Upper lobe of right lung (tissue), 1 donor: ENCODE measurements around the gene ZBTB49. TPM values are rescaled to one million over a fixed set of nuclear protein-coding genes. Genes with fewer than 3 reads are reported as not detected.
"Not testable (repeated sequence)": the region's sequence is repeated elsewhere in the genome, so short reads cannot be mapped to it uniquely, and the experiment has no call there.

ENCODE experiments used
- ATAC-seq: fragments of 200-7000 bp; cut with Tn5 transposase; one replicate; pipeline ENCODE4 v1.9.1; 2020; ENCODE audit warnings: mild to moderate bottlenecking, moderate library complexity
- DNase-seq: peaks from one replicate; pipeline ENCODE4 v3.0.0-alpha.2; 2020
- H3K27ac ChIP-seq: fragments of 200-600 bp; one replicate; pipeline ENCODE4 v1.8.0; 2022
- H3K27me3 ChIP-seq: fragments of 200-600 bp; one replicate; pipeline ENCODE4 v1.8.0; 2022; ENCODE audit warnings: mild to moderate bottlenecking
- H3K36me3 ChIP-seq: fragments of 200-600 bp; one replicate; pipeline ENCODE4 v1.8.0; 2022
- H3K4me1 ChIP-seq: fragments of 200-600 bp; one replicate; pipeline ENCODE4 v1.8.0; 2022
- H3K4me3 ChIP-seq: fragments of 200-600 bp; one replicate; pipeline ENCODE4 v1.8.0; 2022; ENCODE audit warnings: mild to moderate bottlenecking
- H3K9me3 ChIP-seq: fragments of 200-600 bp; one replicate; pipeline ENCODE4 v1.8.0; 2022
- intact Hi-C: fragments of 100-400 bp; cut with DNase I; formaldehyde crosslinking; loops from one replicate; pipeline ENCODE4 v1.11.0; 2022
- total RNA-seq: library from RNA; stranded (reverse); fragmentation: NEBNext Ultra II Directional; extraction: Animal tissue kit (Norgen Biotek cat#: 25700); gene quantifications from one replicate; pipeline ENCODE4 v1.2.1, GENCODE V29; 2021
- TF ChIP-seq, protein P1 (sequence below): fragments of 200-600 bp; IDR thresholded peaks from one replicate; pipeline ENCODE4 v1.8.0; 2022; ENCODE audit warnings: antibody characterized with exemption
- donor health status: DM: no; HTN: yes; CAD: no; lungs with severe emphysema.

Gene ZBTB49
- total RNA-seq, 1 donor from 2014 or later = 5.6 TPM

- Histone ChIP-seq H3K9me3 (no peaks in the 10 kb centered on the region), H3K36me3 (no peaks in the 10 kb centered on the region), H3K4me1 (no peaks in the 10 kb centered on the region), H3K27me3 (no peaks in the 10 kb centered on the region), H3K4me3 (no peak overlapping the region), H3K27ac (no peak overlapping the region)
- ATAC-seq (no peak), DNase-seq (no peak)
- TF ChIP-seq, protein P1, sequence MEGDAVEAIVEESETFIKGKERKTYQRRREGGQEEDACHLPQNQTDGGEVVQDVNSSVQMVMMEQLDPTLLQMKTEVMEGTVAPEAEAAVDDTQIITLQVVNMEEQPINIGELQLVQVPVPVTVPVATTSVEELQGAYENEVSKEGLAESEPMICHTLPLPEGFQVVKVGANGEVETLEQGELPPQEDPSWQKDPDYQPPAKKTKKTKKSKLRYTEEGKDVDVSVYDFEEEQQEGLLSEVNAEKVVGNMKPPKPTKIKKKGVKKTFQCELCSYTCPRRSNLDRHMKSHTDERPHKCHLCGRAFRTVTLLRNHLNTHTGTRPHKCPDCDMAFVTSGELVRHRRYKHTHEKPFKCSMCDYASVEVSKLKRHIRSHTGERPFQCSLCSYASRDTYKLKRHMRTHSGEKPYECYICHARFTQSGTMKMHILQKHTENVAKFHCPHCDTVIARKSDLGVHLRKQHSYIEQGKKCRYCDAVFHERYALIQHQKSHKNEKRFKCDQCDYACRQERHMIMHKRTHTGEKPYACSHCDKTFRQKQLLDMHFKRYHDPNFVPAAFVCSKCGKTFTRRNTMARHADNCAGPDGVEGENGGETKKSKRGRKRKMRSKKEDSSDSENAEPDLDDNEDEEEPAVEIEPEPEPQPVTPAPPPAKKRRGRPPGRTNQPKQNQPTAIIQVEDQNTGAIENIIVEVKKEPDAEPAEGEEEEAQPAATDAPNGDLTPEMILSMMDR = no peak
- intact Hi-C loops = no loop called here
Measured at GRCh38 chr4:4344915-4345527, 55.0 kb downstream of the ZBTB49 start.

DNA sequence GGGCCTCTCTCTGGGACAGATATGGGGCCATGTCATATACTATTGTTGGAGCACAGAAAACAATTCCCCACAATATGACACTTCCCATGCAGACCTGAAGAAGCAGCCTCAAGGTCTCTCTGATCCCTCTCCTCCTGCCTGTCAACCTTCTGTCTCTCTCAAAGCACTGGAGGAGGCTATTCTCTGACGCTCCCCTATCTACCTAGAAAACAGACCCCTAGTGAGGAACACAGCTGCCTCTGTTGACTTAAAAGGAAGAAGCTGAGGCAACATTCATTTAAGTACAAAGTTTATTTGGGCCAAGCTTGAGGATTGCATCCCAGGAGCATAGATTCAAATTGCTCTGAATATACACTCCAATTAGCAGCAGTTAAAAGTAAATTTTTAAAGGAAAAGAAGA is 57.5 kb downstream of the ZBTB49 start:
- no peaks in the 10 kb centered on the region for H3K4me1 ChIP-seq
- no peak for ATAC-seq
- no peak for DNase-seq

DNA sequence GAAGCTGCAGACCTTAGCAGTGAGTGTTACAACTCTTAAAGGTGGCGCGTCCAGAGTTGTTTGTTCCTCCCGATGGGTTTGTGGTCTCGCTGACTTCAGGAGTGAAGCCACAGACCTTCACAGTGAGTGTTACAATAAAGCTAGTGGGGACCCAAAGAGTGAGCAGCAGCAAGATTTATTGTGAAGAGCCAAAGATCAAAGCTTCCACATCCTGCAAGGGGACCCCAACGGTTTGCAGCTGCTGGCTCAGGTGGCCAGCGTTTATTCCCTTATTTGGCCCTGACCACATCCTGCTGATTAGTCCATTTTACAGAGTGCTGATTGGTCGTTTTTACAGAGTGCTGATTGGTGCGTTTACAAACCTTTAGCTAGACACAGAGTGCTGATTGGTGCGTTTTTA is 58.5 kb downstream of the ZBTB49 start:
- ATAC-seq, H3K4me1 ChIP-seq, intact Hi-C loops, H3K27ac ChIP-seq, H3K9me3 ChIP-seq, H3K4me3 ChIP-seq, DNase-seq, H3K27me3 ChIP-seq, H3K36me3 ChIP-seq: not testable (repeated sequence)

More for the DNA sequence above, 57.5 kb downstream of the ZBTB49 start:
- TF ChIP-seq, protein P1 = no peak
- no peak overlapping the region for H3K4me3 ChIP-seq
- no peaks in the 10 kb centered on the region for H3K9me3 ChIP-seq
- H3K36me3 ChIP-seq = no peaks in the 10 kb centered on the region
- H3K27ac ChIP-seq = no peak overlapping the region
- intact Hi-C loops = no loop called here
- H3K27me3 ChIP-seq = no peaks in the 10 kb centered on the region

DNA sequence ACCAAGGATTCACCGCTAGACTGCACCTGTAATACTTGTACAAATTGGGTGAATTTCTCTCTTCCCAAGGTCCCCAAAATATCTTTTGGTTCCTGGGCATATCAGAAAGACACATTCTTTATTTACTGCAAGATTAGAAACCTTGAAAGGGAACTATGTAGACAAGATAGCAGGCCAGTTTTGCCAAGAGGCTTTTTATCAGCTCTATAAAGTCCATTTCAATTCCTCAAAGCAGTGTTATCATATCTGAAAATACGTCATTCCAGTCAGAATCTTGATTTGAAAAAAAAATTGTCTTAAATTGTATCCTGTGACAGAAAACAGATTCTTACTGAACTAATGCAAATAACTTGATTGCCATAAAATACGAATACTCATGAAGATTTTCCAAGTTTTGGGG is 59.8 kb downstream of the ZBTB49 start:
- intact Hi-C loops = no loop called here
- Histone ChIP-seq H3K36me3 (no peaks in the 10 kb centered on the region), H3K4me3 (no peak overlapping the region), H3K9me3 (no peaks in the 10 kb centered on the region), H3K4me1 (no peaks in the 10 kb centered on the region), H3K27me3 (no peaks in the 10 kb centered on the region), H3K27ac (no peak overlapping the region)
- TF ChIP-seq, protein P1 = no peak
- ATAC-seq (no peak), DNase-seq (no peak)

- TF ChIP-seq, protein P1 = no peak
- H3K27me3 ChIP-seq = no peaks in the 10 kb centered on the region
- intact Hi-C loops = no loop called here
- no peak overlapping the region for H3K27ac ChIP-seq
- DNase-seq (no peak), ATAC-seq (no peak)
- no peaks in the 10 kb centered on the region for H3K4me1 ChIP-seq
- H3K4me3 ChIP-seq = no peak overlapping the region
- no peaks in the 10 kb centered on the region for H3K9me3 ChIP-seq
- H3K36me3 ChIP-seq = no peaks in the 10 kb centered on the region
Measured at GRCh38 chr4:4350909-4351308, 60.9 kb downstream of the ZBTB49 start.

GRCh38 chr4:4355302-4355701 is 65.3 kb downstream of the ZBTB49 start:
- H3K4me3 ChIP-seq = no peak overlapping the region
- no peak overlapping the region for H3K27ac ChIP-seq
- H3K9me3 ChIP-seq = no peaks in the 10 kb centered on the region
- DNase-seq = no peak
- intact Hi-C loops = no loop called here
- TF ChIP-seq, protein P1 = no peak
- ATAC-seq = no peak
- H3K4me1 ChIP-seq = no peaks in the 10 kb centered on the region
- H3K27me3 ChIP-seq = peaks cover 13% of the 10 kb centered on the region
- H3K36me3 ChIP-seq = no peaks in the 10 kb centered on the region
